SK-N-SH treated with all-trans-retinoic acid at 6 μM for 48 hours (cell line): ENCODE measurements around the gene IGHMBP2.

Experiments used
- ATAC-seq: fragments of 200-7000 bp; cut with Tn5 transposase; 3 replicates; pipeline ENCODE4 v1.9.1; 2020; ENCODE audit warnings: mild to moderate bottlenecking, moderate library complexity
- BACH2 ChIP-seq: fragments of 250-450 bp; sonication (Bioruptor Pico); IDR thresholded peaks from 2 replicates; pipeline ENCODE4 v1.9.0; 2021; ENCODE audit warnings: mild to moderate bottlenecking, borderline replicate concordance
- CREB5 ChIP-seq: fragments of 250-450 bp; sonication (Bioruptor Pico); IDR thresholded peaks from 2 replicates; pipeline ENCODE4 v1.5.1; 2020; ENCODE audit warnings: low read depth, mild to moderate bottlenecking, moderate library complexity
- CSDC2 ChIP-seq: fragments of 250-450 bp; sonication (Bioruptor Pico); IDR thresholded peaks from 2 replicates; pipeline ENCODE4 v1.5.0; 2020; ENCODE audit warnings: mild to moderate bottlenecking, moderate library complexity
- CSRNP3 ChIP-seq: fragments of 250-450 bp; sonication (Bioruptor Pico); IDR thresholded peaks from 2 replicates; pipeline ENCODE4 v1.5.1; 2021; ENCODE audit warnings: mild to moderate bottlenecking, moderate library complexity
- ESRRG ChIP-seq: fragments of 250-450 bp; sonication (Bioruptor Pico); IDR thresholded peaks from 2 replicates; pipeline ENCODE4 v1.6.1; 2021; ENCODE audit warnings: mild to moderate bottlenecking
- GLIS3 ChIP-seq: fragments of 250-450 bp; sonication (Bioruptor Pico); IDR thresholded peaks from 2 replicates; pipeline ENCODE4 v1.5.0; 2020; ENCODE audit warnings: mild to moderate bottlenecking, moderate library complexity
- ISL1 ChIP-seq: fragments of 250-450 bp; sonication (Bioruptor Pico); IDR thresholded peaks from 2 replicates; pipeline ENCODE4 v2.1.2; 2022; ENCODE audit warnings: mild to moderate bottlenecking, moderate library complexity
- OSR1 ChIP-seq: fragments of 250-450 bp; sonication (Bioruptor Pico); IDR thresholded peaks from 2 replicates; pipeline ENCODE4 v1.8.0; 2022; ENCODE audit warnings: moderate library complexity, mild to moderate bottlenecking, inconsistent platforms
- POU6F1 ChIP-seq: fragments of 250-450 bp; sonication (Bioruptor Pico); IDR thresholded peaks from 2 replicates; pipeline ENCODE4 v1.8.0; 2021; ENCODE audit warnings: low read depth, mild to moderate bottlenecking, moderate library complexity, borderline replicate concordance
- RARB ChIP-seq: fragments of 250-450 bp; sonication (Bioruptor Pico); IDR thresholded peaks from 2 replicates; pipeline ENCODE4 v1.8.0; 2021; ENCODE audit warnings: mild to moderate bottlenecking, moderate library complexity
- SNAI2 ChIP-seq: fragments of 250-450 bp; sonication (Bioruptor Pico); IDR thresholded peaks from 2 replicates; pipeline ENCODE4 v1.5.0; 2020; ENCODE audit warnings: mild to moderate bottlenecking, moderate library complexity
- TOX ChIP-seq: fragments of 250-450 bp; sonication (Bioruptor Pico); IDR thresholded peaks from 2 replicates; pipeline ENCODE4 v1.8.0; 2021; ENCODE audit warnings: mild to moderate bottlenecking, moderate library complexity, borderline replicate concordance
- TSHZ2 ChIP-seq: fragments of 250-450 bp; sonication (Bioruptor Pico); IDR thresholded peaks from 2 replicates; pipeline ENCODE4 v1.5.0; 2020; ENCODE audit warnings: mild to moderate bottlenecking, moderate library complexity
- ZC3H10 ChIP-seq: fragments of 250-450 bp; sonication (Bioruptor Pico); IDR thresholded peaks from 2 replicates; pipeline ENCODE4 v1.5.1; 2021; ENCODE audit warnings: mild to moderate bottlenecking, moderate library complexity
- ZFP3 ChIP-seq: fragments of 250-450 bp; sonication (Bioruptor Pico); IDR thresholded peaks from 2 replicates; pipeline ENCODE4 v1.5.0; 2020; ENCODE audit warnings: mild to moderate bottlenecking, moderate library complexity
- ZFP30 ChIP-seq: fragments of 450-650 bp; formaldehyde crosslinking; IDR thresholded peaks from 2 replicates; pipeline ENCODE4 v1.5.0; 2022; ENCODE audit warnings: mild to moderate bottlenecking, moderate library complexity
- ZNF565 ChIP-seq: fragments of 450-650 bp; formaldehyde crosslinking; conservative IDR thresholded peaks from 2 replicates; pipeline ENCODE4 v1.5.0; 2020; ENCODE audit warnings: low read depth, mild to moderate bottlenecking, moderate library complexity
- ZNF70 ChIP-seq: fragments of 450-650 bp; formaldehyde crosslinking; IDR thresholded peaks from 2 replicates; pipeline ENCODE4 v1.5.0; 2020; ENCODE audit warnings: mild to moderate bottlenecking, moderate library complexity
- ZNF8 ChIP-seq: fragments of 450-650 bp; formaldehyde crosslinking; IDR thresholded peaks from 2 replicates; pipeline ENCODE4 v1.5.0; 2020; ENCODE audit warnings: mild to moderate bottlenecking, moderate library complexity

Gene IGHMBP2

GRCh38 chr11:68935516-68936357 lies 32.0 kb downstream of the IGHMBP2 start:
- no peak for TF ChIP-seq ZFP3
- TF ChIP-seq ESRRG (CRISPR knock-in tag) = no peak
- TF ChIP-seq SNAI2 = no peak
- TF ChIP-seq CSDC2 (CRISPR knock-in tag) = no peak
- TF ChIP-seq ZFP30 (CRISPR knock-in tag) = no peak
- no peak for TF ChIP-seq ZC3H10 (CRISPR knock-in tag)
- TF ChIP-seq BACH2 = no peak
- TF ChIP-seq CREB5 (CRISPR knock-in tag) = no peak
- TF ChIP-seq ZNF565 = no peak
- no peak for TF ChIP-seq POU6F1 (CRISPR knock-in tag)
- TF ChIP-seq TOX (CRISPR knock-in tag) = no peak
- no peak for TF ChIP-seq TSHZ2 (CRISPR knock-in tag)
- ATAC-seq = no peak

GRCh38 chr11:68936358-68936636 lies 32.6 kb downstream of the IGHMBP2 start:
- TF ChIP-seq GLIS3 (CRISPR knock-in tag) (no peak), ZNF565 (no peak), TSHZ2 (CRISPR knock-in tag) (no peak), ZFP3 (no peak), CSRNP3 (no peak), OSR1 (CRISPR knock-in tag) (no peak), ZC3H10 (CRISPR knock-in tag) (no peak), ISL1 (CRISPR knock-in tag) (no peak), SNAI2 (no peak)
- TF ChIP-seq, all 23 proteins: peak for 0
- no peak for ATAC-seq

- no peak for ATAC-seq
- TF ChIP-seq RARB (CRISPR knock-in tag) = no peak
- no peak for TF ChIP-seq OSR1 (CRISPR knock-in tag)
- no peak for TF ChIP-seq GLIS3 (CRISPR knock-in tag)
- TF ChIP-seq ZNF8 (CRISPR knock-in tag) = no peak
- no peak for TF ChIP-seq ZNF70
- TF ChIP-seq ESRRG (CRISPR knock-in tag) = no peak
- TF ChIP-seq BACH2 = no peak
Measured at GRCh38 chr11:68936676-68937620, 33.3 kb downstream of the IGHMBP2 start.
